K562 (cell line): ENCODE data around the gene FBXW7. TPM values are rescaled to one million over a fixed set of nuclear protein-coding genes. Genes with fewer than 3 reads are reported as not detected.
A peak's percentile ranks its signal among the peaks of the same experiment; 100 is the strongest.

Experiments
- CCAR2 ChIP-seq: fragments of 200-400 bp; formaldehyde crosslinking; IDR thresholded peaks from 2 replicates; pipeline ENCODE4 v1.6.1; 2017; ENCODE audit warnings: mild to moderate bottlenecking, low read depth, low read length
- ETV6 ChIP-seq, 3 experiments: fragments of 150-350 bp in 1 of 3; sonication (generic) in 1 of 3; formaldehyde crosslinking in 1 of 3; IDR thresholded peaks; 2 replicates each; pipeline versions ENCODE4 v1.6.1 to v1.8.0; 2014 to 2022; ENCODE audit warnings: borderline replicate concordance in 2 of 3, low read depth in 2 of 3, antibody characterized with exemption in 1 of 3, low read length in 1 of 3, mild to moderate bottlenecking in 1 of 3, missing genetic modification reagents in 1 of 3
- FOSL1 ChIP-seq: fragments of 200-800 bp; sonication (Bioruptor generic); conservative IDR thresholded peaks from 2 replicates; pipeline ENCODE4 v1.6.1; 2016; ENCODE audit warnings: missing genetic modification characterization, missing compliant biosample characterization
- JUND ChIP-seq, 2 experiments: IDR thresholded peaks; 2 replicates in 1 of 2; 3 replicates in 1 of 2; pipeline ENCODE4 v1.6.1; 2011; ENCODE audit warnings: borderline replicate concordance in 2 of 2, low read depth in 2 of 2, low read length in 2 of 2, improper control_type of control experiment in 1 of 2, missing biosample characterization in 1 of 2, missing genetic modification characterization in 1 of 2, missing genetic modification reagents in 1 of 2
- POLR2G ChIP-seq: fragments of 200-400 bp; formaldehyde crosslinking; IDR thresholded peaks from 2 replicates; pipeline ENCODE4 v1.6.1; 2017; ENCODE audit warnings: low read depth, mild to moderate bottlenecking, antibody characterized with exemption, low read length, moderate library complexity
- TOE1 ChIP-seq, 2 experiments: fragments of 450-650 bp in 1 of 2; sonication (generic) in 1 of 2; formaldehyde crosslinking in 1 of 2; IDR thresholded peaks; 2 replicates each; pipeline versions ENCODE4 v1.7.1 to v1.8.0; 2016 to 2022; ENCODE audit warnings: borderline replicate concordance in 2 of 2, mild to moderate bottlenecking in 2 of 2, antibody characterized with exemption in 1 of 2, inconsistent platforms in 1 of 2, low read depth in 1 of 2, missing genetic modification reagents in 1 of 2, moderate library complexity in 1 of 2
- polyA plus RNA-seq, 8 experiments: library from polyadenylated mRNA; depleted of rRNA in 4 of 8; stranded (reverse) in 5 of 8; unstranded in 3 of 8; fragments of >200 nt; fragmentation: Nextera tagmentation in 2 of 8; fragmentation: Illumina TruSeq in 1 of 8; extraction: Ambion mirVana in 2 of 8; extraction: Trizol in 1 of 8; gene quantifications; 2 replicates each; pipeline versions ENCODE4 v1.2.1 to v1.2.3, GENCODE V29; 2011 to 2014; ENCODE audit warnings: inconsistent platforms in 1 of 8, missing spikeins in 1 of 8
- total RNA-seq, 7 experiments: library from RNA; depleted of rRNA in 6 of 7; stranded (reverse); fragments of >200 nt in 6 of 7; fragmentation: Illumina TruSeq in 2 of 7; extraction: Trizol in 2 of 7; gene quantifications; 2 replicates each; pipeline versions ENCODE4 v1.2.1 to v1.2.3, GENCODE V29; 2011 to 2021; ENCODE audit warnings: low replicate concordance in 1 of 7
- TF ChIP-seq, protein P1 (sequence below), 2 experiments: fragments of 450-650 bp in 1 of 2; sonication (generic) in 1 of 2; formaldehyde crosslinking in 1 of 2; IDR thresholded peaks in 1 of 2; conservative IDR thresholded peaks in 1 of 2; 2 replicates each; pipeline versions ENCODE4 v1.6.1 to v1.8.1; 2016 to 2023; ENCODE audit warnings: mild to moderate bottlenecking in 2 of 2, moderate library complexity in 2 of 2, inconsistent platforms in 1 of 2, missing genetic modification reagents in 1 of 2
- TF ChIP-seq, protein P2 (sequence below): IDR thresholded peaks from 2 replicates; pipeline ENCODE4 v1.6.1; 2011; ENCODE audit not compliant: insufficient read length; ENCODE audit errors: extremely low read depth
- TF ChIP-seq, protein P3 (sequence below): IDR thresholded peaks from 2 replicates; pipeline ENCODE4 v1.6.1; 2014; ENCODE audit warnings: antibody characterized with exemption

The FBXW7 gene
- total and polyA plus RNA-seq, 9 of the 15 experiments (the other 6 are each of a cell fraction or from before 2014, with no cell fraction given), result 6.8 to 44.2 (median 16.4) TPM

DNA sequence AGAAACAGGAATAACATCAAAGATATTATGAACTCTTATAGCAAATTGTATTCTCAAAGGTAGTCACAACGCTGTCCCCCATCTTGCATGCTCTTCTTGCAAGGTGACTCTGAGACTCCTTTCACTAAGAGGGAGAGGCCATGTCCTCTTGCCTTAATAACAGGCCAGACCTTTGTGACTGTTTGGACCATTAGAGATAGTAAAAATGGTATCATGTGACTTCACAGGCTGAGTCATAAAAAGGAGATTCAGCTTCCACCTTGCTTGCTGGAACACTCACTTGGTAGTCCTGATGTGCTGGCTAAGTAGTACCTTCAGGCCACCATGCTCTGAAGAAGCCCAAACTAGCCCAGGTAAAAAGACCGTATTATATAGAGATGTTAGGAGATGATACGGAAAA lies 143.8 kb downstream of the FBXW7 start (continued):
- TF ChIP-seq FOSL1 (tag), result 0 out of 2 replicates have a peak, but pooled peaks have one; percentile 33
- peak; percentile 29; the same call in 1 of the 2 replicates for TF ChIP-seq JUND (IDR thresholded peaks at IDR 0.05; ENCODE audit: borderline replicate concordance, low read depth, low read length)
- TF ChIP-seq JUND (tag; IDR thresholded peaks at IDR 0.05; ENCODE audit: borderline replicate concordance, low read depth, low read length), result no peak; the same call in 2 of the 3 replicates
- TF ChIP-seq, protein P1, sequence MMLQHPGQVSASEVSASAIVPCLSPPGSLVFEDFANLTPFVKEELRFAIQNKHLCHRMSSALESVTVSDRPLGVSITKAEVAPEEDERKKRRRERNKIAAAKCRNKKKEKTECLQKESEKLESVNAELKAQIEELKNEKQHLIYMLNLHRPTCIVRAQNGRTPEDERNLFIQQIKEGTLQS (IDR thresholded peaks at IDR 0.05), result 0 out of 2 replicates have a peak, but pooled peaks have one; percentile 11
- TF ChIP-seq, protein P1 (CRISPR knock-in tag; conservative IDR thresholded peaks at IDR 0.05), result no peak
- TF ChIP-seq POLR2G, result no peak
- TF ChIP-seq ETV6 (IDR thresholded peaks at IDR 0.05; ENCODE audit: borderline replicate concordance in 1 of 2, low read depth in 2 of 2, low read length in 1 of 2), result no peak
- no peak for TF ChIP-seq ETV6 (CRISPR knock-in tag; IDR thresholded peaks at IDR 0.05; ENCODE audit: borderline replicate concordance)
- TF ChIP-seq, protein P2, sequence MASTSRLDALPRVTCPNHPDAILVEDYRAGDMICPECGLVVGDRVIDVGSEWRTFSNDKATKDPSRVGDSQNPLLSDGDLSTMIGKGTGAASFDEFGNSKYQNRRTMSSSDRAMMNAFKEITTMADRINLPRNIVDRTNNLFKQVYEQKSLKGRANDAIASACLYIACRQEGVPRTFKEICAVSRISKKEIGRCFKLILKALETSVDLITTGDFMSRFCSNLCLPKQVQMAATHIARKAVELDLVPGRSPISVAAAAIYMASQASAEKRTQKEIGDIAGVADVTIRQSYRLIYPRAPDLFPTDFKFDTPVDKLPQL, result no peak
- no peak for TF ChIP-seq TOE1 (IDR thresholded peaks at IDR 0.05; ENCODE audit: borderline replicate concordance)
- TF ChIP-seq TOE1 (CRISPR knock-in tag; IDR thresholded peaks at IDR 0.05; ENCODE audit: borderline replicate concordance, low read depth), result no peak
- no peak for TF ChIP-seq CCAR2
- TF ChIP-seq, protein P3, sequence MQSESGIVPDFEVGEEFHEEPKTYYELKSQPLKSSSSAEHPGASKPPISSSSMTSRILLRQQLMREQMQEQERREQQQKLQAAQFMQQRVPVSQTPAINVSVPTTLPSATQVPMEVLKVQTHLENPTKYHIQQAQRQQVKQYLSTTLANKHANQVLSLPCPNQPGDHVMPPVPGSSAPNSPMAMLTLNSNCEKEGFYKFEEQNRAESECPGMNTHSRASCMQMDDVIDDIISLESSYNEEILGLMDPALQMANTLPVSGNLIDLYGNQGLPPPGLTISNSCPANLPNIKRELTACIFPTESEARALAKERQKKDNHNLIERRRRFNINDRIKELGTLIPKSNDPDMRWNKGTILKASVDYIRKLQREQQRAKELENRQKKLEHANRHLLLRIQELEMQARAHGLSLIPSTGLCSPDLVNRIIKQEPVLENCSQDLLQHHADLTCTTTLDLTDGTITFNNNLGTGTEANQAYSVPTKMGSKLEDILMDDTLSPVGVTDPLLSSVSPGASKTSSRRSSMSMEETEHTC, result no peak
